22Rv1 (cell line): ENCODE data around the gene MAP3K5.

ENCODE experiments used
- ZFX ChIP-seq: fragments of 450-650 bp; IDR thresholded peaks from 2 replicates; pipeline ENCODE4 v1.6.1; 2017; ENCODE audit warnings: antibody characterized with exemption, borderline replicate concordance
- TF ChIP-seq, protein P1 (sequence below): fragments of 450-650 bp; IDR thresholded peaks from 2 replicates; pipeline ENCODE4 v1.5.1; 2017; ENCODE audit warnings: mild to moderate bottlenecking

DNA sequence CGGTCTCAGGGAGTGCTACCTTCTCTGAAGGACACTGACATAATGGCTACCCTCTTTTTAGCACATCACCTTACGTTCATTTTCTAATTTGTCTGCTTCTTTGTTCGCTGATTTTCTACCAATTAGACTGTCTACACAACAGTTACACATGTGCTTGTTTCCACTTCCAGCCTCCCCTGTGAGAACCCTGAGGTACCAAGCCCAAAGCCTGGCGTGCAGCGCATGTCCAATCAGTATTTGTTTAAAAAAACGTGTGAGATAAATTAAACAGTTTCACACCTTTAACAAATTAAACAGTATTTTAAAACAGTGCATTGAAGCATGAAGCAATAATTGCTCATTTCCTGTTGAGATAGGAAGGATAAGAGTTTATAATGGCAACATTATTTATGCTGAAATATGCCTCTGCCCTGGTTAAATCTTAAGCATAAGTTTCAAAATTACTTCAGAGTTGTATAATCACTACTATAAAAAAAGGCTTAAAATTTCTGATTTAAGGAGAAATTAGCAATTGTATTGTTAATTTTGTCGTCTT lies 88.9 kb downstream of the MAP3K5 start:
- TF ChIP-seq, protein P1, sequence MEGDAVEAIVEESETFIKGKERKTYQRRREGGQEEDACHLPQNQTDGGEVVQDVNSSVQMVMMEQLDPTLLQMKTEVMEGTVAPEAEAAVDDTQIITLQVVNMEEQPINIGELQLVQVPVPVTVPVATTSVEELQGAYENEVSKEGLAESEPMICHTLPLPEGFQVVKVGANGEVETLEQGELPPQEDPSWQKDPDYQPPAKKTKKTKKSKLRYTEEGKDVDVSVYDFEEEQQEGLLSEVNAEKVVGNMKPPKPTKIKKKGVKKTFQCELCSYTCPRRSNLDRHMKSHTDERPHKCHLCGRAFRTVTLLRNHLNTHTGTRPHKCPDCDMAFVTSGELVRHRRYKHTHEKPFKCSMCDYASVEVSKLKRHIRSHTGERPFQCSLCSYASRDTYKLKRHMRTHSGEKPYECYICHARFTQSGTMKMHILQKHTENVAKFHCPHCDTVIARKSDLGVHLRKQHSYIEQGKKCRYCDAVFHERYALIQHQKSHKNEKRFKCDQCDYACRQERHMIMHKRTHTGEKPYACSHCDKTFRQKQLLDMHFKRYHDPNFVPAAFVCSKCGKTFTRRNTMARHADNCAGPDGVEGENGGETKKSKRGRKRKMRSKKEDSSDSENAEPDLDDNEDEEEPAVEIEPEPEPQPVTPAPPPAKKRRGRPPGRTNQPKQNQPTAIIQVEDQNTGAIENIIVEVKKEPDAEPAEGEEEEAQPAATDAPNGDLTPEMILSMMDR, result no peak
- TF ChIP-seq ZFX, result no peak
